ENCODE results near the gene CBX3.
"Not testable (repeated sequence)": the region's sequence is repeated elsewhere in the genome, so short reads cannot be mapped to it uniquely, and the experiment has no call there.

Gene CBX3

GRCh38 chr7:26201247-26202018, at the start of gene CBX3:
Gene CBX3 (plus strand): TSS chr7:26201745. CDS start chr7:26202999, 1,254 bp downstream.
- DNase-seq: peak; percentile 95

- peak; percentile 61 for DNase-seq
Measured at GRCh38 chr7:26151953-26152781, 49.4 kb upstream of the CBX3 start, which contains the start of gene NFE2L3. Gene NFE2L3 (plus strand): TSS chr7:26152198. CDS start chr7:26152499, 301 bp downstream.

GRCh38 chr7:26152782-26153240, 48.7 kb upstream of the CBX3 start:
- not testable (repeated sequence) for DNase-seq

DNA sequence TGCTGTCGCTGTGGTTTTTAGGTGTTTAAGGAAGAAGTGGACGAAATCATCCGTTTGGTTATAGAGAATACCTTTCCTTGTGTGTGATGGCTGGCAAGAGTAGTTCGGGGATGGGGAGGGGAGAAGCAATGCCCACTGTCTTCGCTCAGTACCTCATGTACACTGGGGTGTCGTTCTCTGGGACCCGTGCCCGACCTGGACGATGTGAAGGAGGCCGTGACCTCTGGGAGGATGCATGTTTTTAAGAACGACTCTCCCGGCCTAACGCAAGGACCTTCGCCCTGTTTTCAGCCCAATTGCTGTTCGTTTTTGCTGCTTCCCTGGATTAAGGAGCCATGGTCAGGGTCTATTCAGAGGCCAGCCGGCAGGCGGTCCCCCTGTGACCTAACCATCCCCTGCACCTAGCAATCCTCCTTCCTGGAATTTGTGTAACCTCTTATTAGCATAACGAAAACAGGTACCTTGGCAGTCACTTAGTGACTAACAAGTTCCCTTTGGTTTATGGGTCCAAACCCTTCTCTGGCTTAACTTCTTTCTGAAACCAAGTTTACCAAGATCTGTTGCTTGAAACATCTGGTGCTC, 48.2 kb upstream of the CBX3 start:
- DNase-seq: no peak

DNA sequence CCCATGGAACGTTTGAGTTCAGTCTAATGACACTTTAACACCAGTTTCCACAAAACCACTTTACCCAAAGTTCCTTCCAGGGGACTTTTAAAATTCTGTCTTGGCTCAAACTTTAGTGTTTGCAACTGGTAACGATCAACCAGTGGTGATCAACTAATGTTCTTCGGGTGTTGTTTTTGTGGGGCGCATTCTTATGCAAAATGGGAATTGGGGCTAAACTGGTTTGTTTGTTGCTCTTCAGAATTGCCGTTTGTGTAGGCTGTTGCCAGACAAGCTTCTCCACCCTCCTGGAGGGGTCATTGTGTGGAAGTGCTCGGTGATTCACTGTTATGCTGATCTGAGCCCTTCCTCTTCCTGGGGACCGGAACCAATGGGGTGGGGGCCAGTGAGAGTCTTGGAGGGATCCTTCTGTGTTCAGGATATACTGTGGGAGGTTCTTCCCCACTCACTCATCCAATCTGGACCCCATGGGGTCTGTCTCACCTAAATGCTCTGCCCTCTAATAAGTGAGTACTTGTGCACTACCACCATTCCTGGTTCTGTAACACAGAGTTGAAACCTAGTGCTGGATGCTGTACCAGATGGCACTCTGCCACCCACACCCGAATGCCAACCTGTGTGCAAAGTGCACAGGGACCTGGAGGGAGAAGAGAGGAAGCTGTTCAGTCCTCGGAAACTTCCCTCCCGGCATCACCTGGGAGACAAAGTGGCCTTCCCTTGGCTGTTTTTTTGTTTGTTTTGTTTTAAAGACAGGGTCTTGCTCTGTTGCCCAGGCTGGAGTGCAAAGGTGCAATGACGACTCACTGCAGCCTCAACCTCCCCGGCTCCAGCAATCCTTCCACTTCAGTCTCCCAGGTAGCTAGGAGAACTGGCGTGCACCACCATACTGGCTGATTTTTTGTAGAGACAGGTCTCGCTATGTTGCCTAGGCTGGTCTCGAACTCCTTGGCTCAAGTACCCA, 47.4 kb upstream of the CBX3 start:
- no peak for DNase-seq

- DNase-seq: no peak
Measured at GRCh38 chr7:26155531-26156375, 45.8 kb upstream of the CBX3 start.

DNA sequence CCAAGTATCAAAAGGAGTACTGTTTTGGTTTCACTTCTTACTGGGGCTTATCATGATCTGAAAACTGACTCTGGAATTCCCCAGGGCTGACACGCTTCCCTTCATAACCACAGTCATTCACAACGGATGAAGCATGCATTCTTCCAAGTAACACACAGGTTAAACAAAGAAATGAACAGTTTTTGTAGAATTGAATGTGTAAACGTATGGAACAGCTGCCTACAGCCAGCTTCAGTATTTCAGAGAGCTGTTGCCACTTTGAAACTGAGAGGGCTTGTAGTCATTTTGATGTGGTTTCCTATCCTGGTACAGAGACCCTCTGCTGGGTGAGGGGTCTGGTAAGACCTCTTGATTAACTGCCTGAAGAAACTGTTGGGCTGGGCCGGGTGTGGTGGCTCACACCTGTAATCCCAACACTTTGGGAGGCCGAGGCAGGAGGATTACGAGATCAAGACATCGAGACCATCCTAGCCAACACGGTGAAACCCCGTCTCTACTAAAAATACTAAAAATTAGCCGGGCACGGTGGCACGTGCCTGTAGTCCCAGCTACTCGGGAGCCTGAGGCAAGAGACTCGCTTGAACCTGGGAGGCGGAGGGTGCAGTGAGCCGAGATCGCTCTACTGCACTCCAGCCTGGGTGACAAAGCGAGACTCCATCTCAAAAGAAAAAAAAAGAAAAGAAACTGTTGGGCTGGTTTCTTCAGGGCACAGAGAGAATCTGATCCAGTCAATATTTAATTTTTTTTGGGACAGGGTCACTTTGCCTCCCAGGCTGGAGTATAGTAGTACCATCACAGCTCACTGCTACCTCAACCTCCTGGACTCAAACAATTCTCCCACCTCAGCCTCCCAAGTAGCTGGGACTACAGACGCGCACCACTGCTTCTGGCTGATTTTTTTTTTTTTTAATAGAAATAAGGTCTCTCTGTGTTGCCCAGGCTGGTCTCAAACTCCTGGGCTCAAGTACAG, 44.8 kb upstream of the CBX3 start:
- no peak for DNase-seq

GRCh38 chr7:26157520-26158105, 43.9 kb upstream of the CBX3 start:
- DNase-seq: no peak

DNA sequence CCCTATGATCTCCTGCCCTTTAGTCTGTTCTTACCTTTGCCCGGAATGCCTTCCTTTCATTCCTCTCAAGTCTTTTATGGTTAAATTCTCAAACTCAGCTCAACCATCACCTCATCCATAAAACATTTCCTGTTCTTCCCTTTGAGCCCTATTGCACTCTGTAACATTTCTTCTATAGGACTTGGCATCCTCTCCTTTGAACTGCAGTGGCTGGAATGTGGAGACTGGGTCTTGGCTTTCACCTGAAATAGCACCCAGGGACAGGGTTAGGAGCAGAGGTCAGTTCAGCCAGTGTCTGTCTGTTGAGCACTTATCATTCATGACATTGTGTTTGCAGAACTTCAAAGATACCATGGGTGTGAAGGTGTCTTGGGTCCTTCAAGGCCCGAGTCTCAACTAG, 42.3 kb upstream of the CBX3 start:
- DNase-seq: no peak

DNA sequence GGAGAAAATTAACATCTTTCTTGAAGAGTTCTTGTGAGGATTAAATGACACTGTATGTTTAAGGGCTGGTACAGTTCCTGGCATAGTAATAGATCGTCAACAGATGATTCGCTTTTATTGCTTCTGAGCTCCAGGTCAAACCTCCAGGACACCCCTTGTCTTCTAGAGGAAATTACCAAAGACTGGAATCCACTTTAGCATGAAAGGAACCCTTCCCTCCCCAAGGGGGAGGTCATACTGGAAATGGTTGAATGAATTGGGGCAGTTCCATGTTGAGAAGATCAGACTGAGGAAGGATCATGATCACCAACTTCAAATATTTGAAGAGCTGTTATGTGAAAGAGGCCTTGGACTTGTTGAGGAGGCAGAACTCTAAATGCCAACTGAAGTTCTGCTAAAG, 40.6 kb upstream of the CBX3 start:
- no peak for DNase-seq

GRCh38 chr7:26162431-26162830, 39.1 kb upstream of the CBX3 start:
- DNase-seq: no peak

GRCh38 chr7:26163804-26164203, 37.7 kb upstream of the CBX3 start:
- not testable (repeated sequence) for DNase-seq

GRCh38 chr7:26165950-26166683, 35.4 kb upstream of the CBX3 start:
- no peak for DNase-seq

DNA sequence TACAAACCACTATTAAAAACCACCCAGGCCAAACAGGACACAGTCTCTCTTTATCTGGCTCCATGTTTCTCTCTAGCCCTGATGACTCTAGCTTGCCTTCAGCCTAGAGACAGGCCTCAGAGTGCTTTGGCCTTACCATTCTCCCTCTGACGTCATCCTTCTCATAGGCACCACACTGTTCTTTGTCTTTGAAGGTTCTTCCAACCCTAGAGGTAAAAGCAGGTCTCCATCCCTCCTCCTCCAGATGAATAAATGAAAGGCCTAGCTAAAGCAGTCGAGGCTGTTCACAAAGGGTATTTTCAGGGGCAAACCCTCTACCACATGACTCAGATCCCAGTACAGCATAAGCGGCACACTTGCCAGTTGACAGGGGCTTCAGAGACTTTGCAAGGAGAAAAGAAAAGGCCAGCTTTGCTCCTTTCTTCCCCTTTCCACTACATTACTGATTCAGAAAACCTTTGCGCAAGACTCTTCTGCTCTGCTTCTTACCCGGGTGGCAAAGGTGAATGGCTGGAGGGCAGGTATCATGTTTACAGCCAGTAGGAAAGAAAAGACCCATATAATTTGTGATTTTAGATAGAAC, 34.8 kb upstream of the CBX3 start:
- DNase-seq: no peak

GRCh38 chr7:26167303-26167934, 34.1 kb upstream of the CBX3 start:
- no peak for DNase-seq

- DNase-seq: no peak
Measured at GRCh38 chr7:26168458-26169023, 33.0 kb upstream of the CBX3 start.

GRCh38 chr7:26169271-26169670, 32.3 kb upstream of the CBX3 start:
- no peak for DNase-seq

- no peak for DNase-seq
Measured at GRCh38 chr7:26170663-26171062, 30.9 kb upstream of the CBX3 start.

Measured in femur (tissue), 1 donor.